ENCODE data around the gene PTPRE.

Gene PTPRE

DNA sequence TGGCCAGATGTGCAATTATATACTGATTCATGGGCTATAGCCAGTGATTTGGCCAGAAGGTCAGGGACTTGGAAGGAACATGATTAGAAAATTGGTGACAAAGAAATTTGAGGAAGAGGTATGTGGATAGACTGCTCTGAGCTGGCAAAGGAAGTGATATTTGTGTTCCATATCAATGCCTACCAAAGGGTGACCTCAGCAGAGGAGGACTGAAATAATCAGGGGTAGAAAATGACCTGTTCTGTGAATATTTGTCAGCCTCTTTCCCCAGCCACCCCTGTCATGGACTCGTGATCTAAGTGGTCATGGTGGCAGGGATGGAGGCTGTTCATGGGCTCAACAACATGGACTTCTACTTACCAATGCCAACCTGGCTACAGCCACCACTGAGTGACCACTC, 47.0 kb downstream of the PTPRE start:
- no peak for DNase-seq

DNA sequence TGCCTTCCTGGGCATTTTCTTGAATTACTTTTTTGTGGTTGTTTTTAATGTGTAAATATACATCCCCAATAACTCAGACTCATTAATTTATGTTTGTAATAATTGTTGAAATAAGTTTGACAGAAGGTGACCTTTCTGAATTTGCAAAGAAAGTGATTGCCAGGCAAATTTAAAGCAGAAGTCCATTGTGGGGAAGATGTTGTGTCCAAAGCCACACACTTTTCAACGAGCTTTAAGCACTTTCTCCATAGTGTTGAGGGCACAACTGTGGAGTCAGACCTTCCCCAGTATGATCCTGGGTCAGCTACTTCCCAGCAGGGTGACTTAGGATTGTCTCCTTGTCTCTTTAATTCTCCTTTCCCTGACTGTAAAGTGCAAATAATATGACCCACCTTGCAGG, 52.5 kb downstream of the PTPRE start:
- DNase-seq: no peak

DNA sequence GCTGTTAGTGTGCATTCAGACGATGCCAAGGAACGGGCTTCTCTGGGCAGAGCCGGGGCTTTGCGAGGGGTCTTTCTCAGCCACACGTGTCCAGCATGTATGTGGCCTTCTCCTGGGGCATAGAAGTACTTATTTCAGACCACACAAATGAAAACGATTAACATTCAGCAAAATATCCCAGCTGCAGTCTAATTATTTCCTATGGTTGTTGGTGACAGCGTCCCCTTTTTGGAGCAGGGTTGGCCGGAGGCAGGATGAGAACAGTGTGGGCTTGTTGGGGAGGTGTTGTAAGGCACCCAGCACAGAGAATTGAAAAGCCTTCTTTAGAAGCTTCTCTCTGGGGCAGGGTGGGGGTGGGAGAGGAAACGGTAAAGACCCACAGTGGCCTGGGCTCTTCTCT, 54.2 kb downstream of the PTPRE start:
- no peak for DNase-seq

DNA sequence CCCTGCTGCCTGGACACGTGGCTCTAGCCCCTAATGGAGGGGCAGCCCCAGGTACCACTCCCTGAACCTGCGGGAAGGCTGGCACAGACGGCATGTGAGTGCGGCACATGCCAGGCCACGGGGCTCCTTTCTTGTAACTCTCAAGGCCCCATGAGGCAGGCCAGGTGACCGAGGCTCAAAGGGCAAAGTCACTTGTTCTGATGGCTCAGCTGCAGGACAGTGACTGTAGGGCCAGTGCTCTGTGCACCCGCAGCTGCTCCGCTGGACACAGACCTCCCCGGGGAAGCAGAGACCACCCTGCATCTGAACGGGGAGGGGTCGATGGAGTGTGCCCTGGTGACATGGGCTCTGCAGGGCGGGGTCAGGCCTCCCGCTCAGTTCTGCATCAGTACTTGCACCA, 55.3 kb downstream of the PTPRE start:
- no peak for DNase-seq

- no peak for DNase-seq
Measured at GRCh38 chr10:127963136-127963535, 56.2 kb downstream of the PTPRE start.

- no peak for DNase-seq
Measured at GRCh38 chr10:127964621-127965020, 57.7 kb downstream of the PTPRE start.

DNA sequence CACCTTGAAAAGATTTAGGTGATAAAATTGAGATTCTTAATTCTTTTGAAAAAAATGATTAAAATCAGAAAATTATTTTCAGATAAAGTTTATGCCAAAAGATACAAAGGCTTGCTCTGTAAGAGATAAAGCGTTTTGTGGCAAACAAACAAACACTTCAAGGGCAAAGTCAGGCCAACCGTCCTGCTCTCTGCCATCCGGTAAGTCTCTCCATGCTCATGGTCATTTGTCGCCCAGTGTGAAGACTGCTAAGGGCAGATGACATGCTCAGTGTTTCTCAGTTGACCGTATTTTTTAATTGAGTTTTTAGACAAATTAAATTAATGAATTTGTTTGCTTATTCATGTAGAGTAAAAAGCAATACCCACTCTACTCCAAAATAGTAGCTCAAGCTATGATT, 60.0 kb downstream of the PTPRE start:
- no peak for DNase-seq

DNA sequence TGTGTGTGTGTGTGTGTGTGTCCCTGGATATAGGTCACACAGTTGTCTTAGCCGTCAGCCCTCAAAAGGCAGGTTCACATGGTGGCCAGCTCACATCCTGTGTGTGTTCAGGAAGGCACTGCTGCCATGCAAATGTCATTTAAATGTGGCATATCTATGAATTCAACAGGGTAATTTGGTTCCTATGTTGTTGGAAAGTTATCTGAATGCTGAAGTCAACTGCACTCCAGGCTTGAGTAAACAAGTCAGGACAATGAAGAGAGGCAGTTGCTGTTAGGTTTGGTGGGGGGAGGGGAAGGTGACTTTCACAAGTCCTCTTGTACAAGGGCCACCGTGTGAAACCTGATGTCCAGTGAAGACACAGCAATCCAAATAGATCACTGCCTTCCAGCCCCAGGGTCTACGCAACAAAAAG, 61.1 kb downstream of the PTPRE start:
- DNase-seq: no peak

- DNase-seq: no peak
Measured at GRCh38 chr10:127968659-127969058, 61.8 kb downstream of the PTPRE start.

DNA sequence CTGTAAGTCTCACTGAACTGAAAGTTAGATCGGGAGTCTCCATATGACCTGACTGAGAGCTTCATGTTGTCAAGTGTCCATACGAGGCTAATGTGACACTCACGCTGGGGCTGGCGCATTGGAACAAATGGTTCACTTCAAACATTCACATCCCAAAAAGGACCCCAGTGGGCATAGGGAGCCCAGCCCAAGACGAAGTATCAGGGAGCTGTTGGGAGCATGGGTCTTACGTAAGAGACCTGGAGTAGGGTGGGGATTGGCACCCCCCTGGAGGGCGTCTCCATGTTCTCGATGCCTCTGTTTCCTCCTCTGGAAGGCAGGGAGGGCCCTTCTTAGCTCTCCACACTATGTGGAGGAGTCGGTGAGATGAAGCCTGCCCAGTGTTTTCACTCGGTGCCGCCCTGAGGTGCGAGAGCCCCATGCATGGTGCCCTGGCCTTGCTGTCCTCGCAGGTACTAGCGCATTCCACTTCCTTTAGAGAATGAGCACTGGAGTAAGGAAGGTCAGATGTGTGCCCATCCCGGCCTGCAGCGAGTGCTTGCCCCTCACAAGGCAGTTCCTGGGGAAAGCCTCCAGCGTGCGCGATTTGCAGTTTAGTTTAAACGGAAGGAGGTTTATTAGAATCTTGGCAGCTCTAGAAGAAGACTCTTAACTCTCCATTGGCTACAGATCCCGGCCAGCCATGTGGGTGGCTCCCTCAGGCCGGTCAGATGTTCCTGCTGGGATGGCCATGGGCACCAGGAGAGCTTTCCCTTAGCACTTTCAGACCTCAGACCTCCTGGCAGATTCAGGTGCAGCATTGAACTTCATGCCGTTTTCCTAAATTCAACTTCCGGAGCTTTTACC, 64.4 kb downstream of the PTPRE start:
- DNase-seq: no peak

DNA sequence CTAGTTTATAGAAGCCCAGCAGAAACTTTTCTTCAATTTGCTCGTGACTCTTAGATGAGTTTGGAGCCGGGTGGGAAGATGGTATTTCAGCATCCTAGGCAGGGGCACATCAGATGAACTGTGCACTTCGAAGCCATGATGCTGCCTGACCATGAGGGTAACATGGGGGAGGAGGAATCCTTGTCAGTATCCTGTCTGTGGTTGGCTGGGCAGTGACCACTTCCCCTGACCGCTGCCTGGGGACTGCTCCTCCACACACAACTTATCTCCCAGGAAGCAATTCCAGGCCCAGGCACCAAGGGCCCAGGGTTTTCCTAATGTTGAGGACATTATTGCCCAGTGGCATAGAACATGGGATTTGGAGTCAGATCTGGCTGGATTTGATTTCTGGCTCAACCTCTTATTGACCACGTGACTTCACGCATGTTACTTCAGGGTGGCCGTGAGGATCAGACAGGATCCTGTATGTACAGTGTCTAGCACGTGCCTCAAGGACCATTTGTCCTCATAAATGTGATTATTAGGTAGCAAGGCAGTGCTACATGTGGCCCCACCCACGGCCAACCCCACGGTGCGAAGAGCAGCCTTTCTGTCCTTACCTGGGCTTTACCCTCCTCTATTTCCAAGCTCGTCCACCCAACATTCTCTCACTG, 65.2 kb downstream of the PTPRE start:
- DNase-seq: no peak

- DNase-seq: no peak
Measured at GRCh38 chr10:127972751-127973357, 66.0 kb downstream of the PTPRE start.

DNA sequence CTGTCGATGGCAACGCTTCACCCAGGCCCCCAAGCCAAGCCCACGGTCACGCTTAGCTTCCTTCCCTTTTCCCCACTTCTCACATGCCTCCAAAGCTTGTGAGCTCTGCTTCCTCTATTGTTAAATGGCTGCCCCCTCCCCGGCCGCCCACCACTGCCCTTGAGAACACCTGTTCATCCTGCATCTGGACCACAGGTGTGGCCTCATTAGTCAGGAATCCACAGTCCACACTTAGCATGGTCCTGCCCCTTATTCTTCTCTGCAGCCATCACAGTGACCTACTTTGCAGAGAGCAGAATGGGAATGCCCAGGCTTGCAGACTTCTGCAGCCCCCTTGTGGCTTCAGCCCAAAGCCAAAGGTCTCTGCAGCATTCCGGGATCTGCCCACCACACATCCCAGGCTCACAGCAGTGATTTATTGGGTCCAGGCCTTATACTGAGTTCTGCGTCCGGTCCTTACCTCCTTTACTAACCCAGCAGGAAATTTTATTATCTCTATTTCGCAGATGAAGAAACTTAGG, 66.9 kb downstream of the PTPRE start:
- no peak for DNase-seq

GRCh38 chr10:127974911-127975310, 68.0 kb downstream of the PTPRE start:
- no peak for DNase-seq

DNA sequence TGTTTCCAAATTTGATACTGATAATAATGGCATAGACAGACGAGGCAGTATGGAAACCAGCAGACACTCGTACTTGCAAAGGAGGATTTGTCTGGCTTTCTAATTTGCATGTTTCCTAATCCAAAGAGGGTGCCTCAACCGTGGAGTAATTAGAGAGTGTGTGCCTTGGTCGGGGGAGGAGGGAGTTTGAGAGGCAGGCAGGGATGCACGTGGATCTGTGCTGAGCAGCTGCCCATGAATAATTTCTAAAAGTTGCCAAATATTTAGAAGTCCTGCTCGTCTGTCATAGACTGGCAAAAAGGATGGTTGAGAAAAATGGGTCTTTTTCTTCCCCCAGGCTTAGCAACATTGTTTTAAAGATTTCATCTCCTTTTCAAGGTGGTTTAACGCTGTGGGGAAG, 69.4 kb downstream of the PTPRE start:
- peak; percentile 6 to 61 for DNase-seq

- DNase-seq: no peak
Measured at GRCh38 chr10:127976701-127977356, 69.9 kb downstream of the PTPRE start.

DNA sequence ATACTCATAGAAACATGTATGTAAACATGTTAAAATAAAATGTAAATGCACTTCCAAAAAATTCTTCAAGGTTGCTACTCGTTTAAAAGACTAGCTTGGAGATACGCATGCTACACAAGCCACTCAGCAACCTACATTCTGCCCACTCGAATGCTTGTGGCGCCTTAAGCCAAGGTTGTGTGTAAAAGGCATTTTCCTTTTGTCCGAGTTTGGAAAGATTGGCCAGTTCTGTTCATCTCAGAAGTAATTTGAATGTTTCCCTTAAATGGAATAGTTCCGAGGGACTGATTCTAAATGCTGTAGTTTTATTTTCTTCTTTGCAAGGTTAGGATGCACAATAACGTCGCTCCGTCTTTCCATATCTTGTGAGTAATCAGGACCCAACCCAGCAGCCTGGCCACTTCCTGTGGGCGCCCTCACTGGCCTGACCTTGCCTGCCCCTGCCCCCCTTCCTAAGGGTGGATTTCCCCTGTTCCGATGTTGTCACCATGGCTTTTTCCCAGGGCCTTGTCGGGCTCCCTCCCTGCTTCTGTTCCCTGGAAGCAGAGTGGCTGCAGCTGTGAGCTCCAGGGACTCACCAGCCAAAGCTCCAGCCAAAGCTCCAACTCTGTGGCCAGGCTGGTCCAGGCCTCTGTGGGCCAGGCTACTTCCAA, 70.6 kb downstream of the PTPRE start:
- no peak for DNase-seq

DNA sequence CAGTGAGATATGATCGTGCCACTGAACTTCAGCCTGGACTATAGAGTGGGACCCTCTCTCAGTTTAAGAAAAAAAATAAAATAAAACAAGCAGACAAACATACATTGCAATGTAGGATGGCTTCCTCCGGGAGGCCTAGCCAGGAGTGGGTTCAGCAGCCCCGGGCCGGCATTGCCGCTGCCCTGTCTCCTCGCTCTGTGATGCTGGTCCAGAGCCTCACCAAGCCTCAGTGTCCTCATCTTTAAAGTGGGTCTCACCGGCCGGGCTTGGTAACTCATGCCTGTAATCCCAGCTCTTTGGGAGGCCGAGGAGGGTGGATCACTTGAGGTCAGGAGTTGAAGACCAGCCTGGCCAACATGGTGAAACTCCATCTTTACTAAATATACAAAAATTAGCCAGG, 71.6 kb downstream of the PTPRE start:
- DNase-seq: no peak

DNA sequence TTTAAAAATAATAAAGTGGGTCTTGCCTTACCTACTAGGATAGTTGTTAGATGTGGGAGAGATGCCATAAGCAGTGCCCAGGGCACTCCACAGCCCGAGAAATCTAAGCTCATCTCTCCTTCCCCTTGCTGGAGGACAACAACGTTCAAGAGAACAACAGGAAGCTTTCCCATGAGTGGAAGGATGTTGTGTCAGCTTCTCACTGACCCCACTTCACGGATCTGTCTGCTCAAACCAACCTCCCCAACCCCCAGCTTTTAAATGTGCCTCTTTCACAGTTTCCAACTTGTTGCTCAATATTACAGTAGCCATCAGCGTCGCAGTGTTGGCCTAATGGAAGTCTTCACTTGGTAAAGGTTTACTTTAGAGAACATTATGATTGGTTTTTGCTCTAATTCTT, 72.1 kb downstream of the PTPRE start:
- DNase-seq: no peak

DNA sequence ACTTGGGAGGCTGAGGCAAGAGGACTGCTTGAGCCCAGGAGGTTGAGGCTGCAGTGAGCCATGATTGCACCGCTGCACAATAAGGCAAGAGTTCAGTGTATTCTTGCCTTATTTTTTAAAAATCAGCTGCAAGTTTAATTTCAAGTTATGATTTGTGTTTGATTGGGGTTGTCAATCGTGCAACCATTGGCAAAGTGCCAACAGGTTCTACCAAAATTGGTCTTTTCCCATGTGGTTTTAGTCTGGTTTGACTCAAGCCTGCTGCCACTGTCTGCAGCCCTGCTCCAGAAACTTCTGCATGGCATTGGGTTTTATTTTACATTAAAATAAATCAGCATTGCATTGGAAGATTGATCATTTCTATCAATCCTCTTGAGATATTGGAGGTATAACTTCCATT, 72.7 kb downstream of the PTPRE start:
- no peak for DNase-seq

DNA sequence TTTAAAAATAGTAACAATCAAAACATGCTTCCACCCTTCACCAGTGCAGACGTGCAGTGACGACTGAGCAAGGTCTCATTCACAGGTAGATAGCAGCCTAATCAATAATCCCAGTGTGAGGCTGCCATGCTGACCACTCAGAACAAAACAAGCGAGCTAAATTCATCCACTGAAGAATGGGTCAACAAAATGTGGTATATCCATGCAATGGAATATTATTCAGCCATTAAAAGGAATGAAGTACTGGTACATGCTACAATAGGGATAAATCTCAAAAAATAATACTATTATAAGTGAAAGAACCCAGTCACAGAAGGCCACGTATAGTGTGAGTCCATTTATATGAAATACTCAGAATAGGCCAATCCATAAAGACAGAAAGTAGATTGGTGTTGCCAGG, 74.0 kb downstream of the PTPRE start:
- no peak for DNase-seq

DNA sequence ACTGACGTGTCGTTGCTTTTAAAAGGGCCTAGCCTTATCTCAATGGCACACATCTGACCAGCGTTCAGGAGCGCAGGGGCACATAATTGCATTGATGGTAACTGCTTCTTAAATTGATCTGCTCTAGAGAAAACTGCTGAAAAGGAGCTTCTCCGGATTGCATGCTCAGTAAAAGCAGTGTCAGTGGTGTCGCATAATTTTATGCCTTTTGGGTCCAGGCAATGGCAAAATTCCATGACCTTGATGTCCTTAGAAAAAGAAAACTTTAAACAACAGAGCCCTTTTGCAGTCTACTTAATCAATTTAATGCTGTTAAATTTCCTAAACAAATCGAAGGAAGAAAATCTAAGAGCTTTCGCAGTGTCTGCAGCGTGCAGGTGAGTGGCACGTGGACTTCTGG, 75.7 kb downstream of the PTPRE start:
- no peak for DNase-seq

Measured in NCI-H524 (cell line).